T-helper 1 cell (primary cell): ENCODE results near the gene KCNB1.

ENCODE experiments used
- DNase-seq, 5 donors: peaks; one replicate each; pipeline ENCODE4 v3.0.0-alpha.2; 2012 to 2020

The KCNB1 gene

GRCh38 chr20:49349078-49349477, 133.4 kb downstream of the KCNB1 start:
- no peak for DNase-seq

GRCh38 chr20:49348563-49348962, 133.9 kb downstream of the KCNB1 start:
- no peak for DNase-seq

- DNase-seq: no peak
Measured at GRCh38 chr20:49347156-49347555, 135.3 kb downstream of the KCNB1 start.

- no peak for DNase-seq
Measured at GRCh38 chr20:49346682-49347081, 135.8 kb downstream of the KCNB1 start.

- no peak for DNase-seq
Measured at GRCh38 chr20:49345524-49345923, 136.9 kb downstream of the KCNB1 start.

- DNase-seq: no peak
Measured at GRCh38 chr20:49344975-49345374, 137.5 kb downstream of the KCNB1 start.

- no peak for DNase-seq
Measured at GRCh38 chr20:49344140-49344539, 138.3 kb downstream of the KCNB1 start.

- no peak for DNase-seq
Measured at GRCh38 chr20:49343246-49343645, 139.2 kb downstream of the KCNB1 start.

GRCh38 chr20:49340161-49340966, 142.1 kb downstream of the KCNB1 start:
- DNase-seq: no peak

GRCh38 chr20:49339123-49339522, 143.3 kb downstream of the KCNB1 start:
- DNase-seq: no peak

GRCh38 chr20:49338061-49338460, 144.4 kb downstream of the KCNB1 start:
- no peak for DNase-seq

GRCh38 chr20:49337357-49337756, 145.1 kb downstream of the KCNB1 start:
- no peak for DNase-seq

GRCh38 chr20:49336786-49337185, 145.7 kb downstream of the KCNB1 start:
- DNase-seq: no peak

GRCh38 chr20:49335476-49335875, 147.0 kb downstream of the KCNB1 start:
- DNase-seq: no peak

GRCh38 chr20:49330701-49331615, 151.5 kb downstream of the KCNB1 start:
- no peak for DNase-seq

GRCh38 chr20:49328790-49329189, 153.7 kb downstream of the KCNB1 start:
- no peak for DNase-seq

GRCh38 chr20:49326026-49326425, 156.4 kb downstream of the KCNB1 start:
- no peak for DNase-seq

- DNase-seq: no peak
Measured at GRCh38 chr20:49324306-49324705, 158.2 kb downstream of the KCNB1 start.

- peak in 1 of 5 donors; percentile 82 for DNase-seq
Measured at GRCh38 chr20:49323622-49324238, 158.7 kb downstream of the KCNB1 start.

GRCh38 chr20:49320460-49320859, 162.0 kb downstream of the KCNB1 start:
- no peak for DNase-seq

GRCh38 chr20:49319208-49319809, 163.2 kb downstream of the KCNB1 start:
- no peak for DNase-seq

- peak in 1 of 5 donors; percentile 18 for DNase-seq
Measured at GRCh38 chr20:49318430-49319207, 163.8 kb downstream of the KCNB1 start.
